BLaER1 (cell line): ENCODE results near the gene MGLL.

ENCODE experiments used
- H3K27ac ChIP-seq: shearing (Covaris generic); formaldehyde crosslinking; 2 replicates; pipeline ENCODE4 v1.8.1; 2022
- H3K27me3 ChIP-seq: shearing (Covaris generic); formaldehyde crosslinking; 2 replicates; pipeline ENCODE4 v1.8.1; 2022
- H3K36me3 ChIP-seq: shearing (Covaris generic); formaldehyde crosslinking; 2 replicates; pipeline ENCODE4 v1.8.1; 2022
- H3K4me1 ChIP-seq: shearing (Covaris generic); formaldehyde crosslinking; 2 replicates; pipeline ENCODE4 v1.8.1; 2022
- H3K4me2 ChIP-seq: shearing (Covaris generic); formaldehyde crosslinking; 2 replicates; pipeline ENCODE4 v1.8.1; 2022
- H3K4me3 ChIP-seq: shearing (Covaris generic); formaldehyde crosslinking; 2 replicates; pipeline ENCODE4 v1.8.1; 2022
- H3K9ac ChIP-seq: shearing (Covaris generic); formaldehyde crosslinking; 2 replicates; pipeline ENCODE4 v1.8.1; 2022
- H3K9me3 ChIP-seq: shearing (Covaris generic); formaldehyde crosslinking; 2 replicates; pipeline ENCODE4 v1.8.1; 2022
- H4K20me1 ChIP-seq: shearing (Covaris generic); formaldehyde crosslinking; 2 replicates; pipeline ENCODE4 v1.8.1; 2022
- Cebpa-rat ChIP-seq: shearing (Covaris generic); IDR thresholded peaks from 2 replicates; pipeline ENCODE4 v1.8.1; 2022

The MGLL gene

GRCh38 chr3:127646501-127647046, 175.7 kb downstream of the MGLL start:
- Histone ChIP-seq H3K9ac (no peak overlapping the region), H3K27ac (no peak overlapping the region), H3K36me3 (0 out of 2 replicates have a peak, but pooled peaks cover under 1% of the 10 kb centered on the region), H3K4me2 (0 out of 2 replicates have a peak overlapping the region, but pooled peaks have one; percentile 2), H3K27me3 (no peaks in the 10 kb centered on the region), H3K4me1 (peaks cover 46% of the 10 kb centered on the region), H3K9me3 (no peaks in the 10 kb centered on the region), H3K4me3 (no peak overlapping the region), H4K20me1 (no peaks in the 10 kb centered on the region)
- no peak for TF ChIP-seq Cebpa-rat

DNA sequence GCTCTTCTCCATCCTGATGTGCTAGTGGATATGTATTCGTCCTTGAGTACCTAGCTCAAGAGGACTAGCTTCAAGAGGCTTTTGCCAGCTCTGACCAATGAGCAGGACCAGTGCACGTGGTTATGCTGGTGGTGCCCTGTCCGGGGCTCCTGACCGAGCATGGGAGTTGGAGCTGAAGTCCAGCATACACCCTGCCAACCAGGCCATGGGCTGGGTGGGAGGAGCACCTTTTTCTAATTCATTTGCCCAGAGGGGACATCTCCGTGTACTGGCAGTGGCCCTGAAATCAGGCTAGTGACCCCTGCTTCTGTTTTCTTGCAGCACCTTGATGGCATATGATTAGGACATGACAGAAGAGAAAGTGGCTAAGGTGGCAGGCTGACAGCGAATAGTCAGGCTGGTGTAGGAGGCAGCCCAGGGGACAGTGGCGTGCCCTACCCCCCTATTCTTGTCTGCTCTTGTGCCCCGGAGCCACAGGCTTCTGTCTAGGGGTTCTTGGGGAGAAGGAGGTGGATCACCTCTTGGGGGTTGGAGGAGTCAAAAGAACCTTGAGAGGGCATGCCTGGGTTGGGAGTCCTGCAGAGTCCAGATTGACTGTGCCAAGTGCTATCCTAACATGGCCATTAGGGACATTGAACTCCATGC, 176.8 kb downstream of the MGLL start:
- Histone ChIP-seq H3K4me2 (peak overlapping the region; percentile 89), H3K9me3 (no peaks in the 10 kb centered on the region), H3K4me1 (peaks cover 46% of the 10 kb centered on the region), H3K36me3 (peaks cover 6% of the 10 kb centered on the region; the same call in 1 of the 2 replicates), H3K9ac (no peak overlapping the region; the same call in 1 of the 2 replicates), H3K27ac (peak overlapping the region; percentile 66), H3K4me3 (no peak overlapping the region), H4K20me1 (no peaks in the 10 kb centered on the region), H3K27me3 (no peaks in the 10 kb centered on the region)
- TF ChIP-seq Cebpa-rat: no peak

- no peak for TF ChIP-seq Cebpa-rat
- no peaks in the 10 kb centered on the region for H3K9me3 ChIP-seq
- H3K36me3 ChIP-seq: peaks cover 10% of the 10 kb centered on the region; the same call in 1 of the 2 replicates
- peak overlapping the region; percentile 89 for H3K4me2 ChIP-seq
- peak overlapping the region; percentile 20; the same call in 1 of the 2 replicates for H3K4me3 ChIP-seq
- no peaks in the 10 kb centered on the region for H4K20me1 ChIP-seq
- H3K27ac ChIP-seq: peak overlapping the region; percentile 66
- H3K4me1 ChIP-seq: peaks cover 46% of the 10 kb centered on the region
- no peaks in the 10 kb centered on the region for H3K27me3 ChIP-seq
- H3K9ac ChIP-seq: peak overlapping the region; percentile 20; the same call in 1 of the 2 replicates
These were observed 177.5 kb downstream of the MGLL start for GRCh38 chr3:127644641-127645370.

GRCh38 chr3:127640042-127640355, 182.3 kb downstream of the MGLL start:
- Histone ChIP-seq H3K27ac (no peak overlapping the region), H3K4me3 (no peak overlapping the region), H3K4me2 (no peak overlapping the region), H3K27me3 (no peaks in the 10 kb centered on the region), H3K36me3 (peaks cover 12% of the 10 kb centered on the region; the same call in 1 of the 2 replicates), H3K9me3 (no peaks in the 10 kb centered on the region), H3K9ac (no peak overlapping the region), H3K4me1 (peaks cover 47% of the 10 kb centered on the region), H4K20me1 (peaks cover 31% of the 10 kb centered on the region)
- TF ChIP-seq Cebpa-rat: no peak

DNA sequence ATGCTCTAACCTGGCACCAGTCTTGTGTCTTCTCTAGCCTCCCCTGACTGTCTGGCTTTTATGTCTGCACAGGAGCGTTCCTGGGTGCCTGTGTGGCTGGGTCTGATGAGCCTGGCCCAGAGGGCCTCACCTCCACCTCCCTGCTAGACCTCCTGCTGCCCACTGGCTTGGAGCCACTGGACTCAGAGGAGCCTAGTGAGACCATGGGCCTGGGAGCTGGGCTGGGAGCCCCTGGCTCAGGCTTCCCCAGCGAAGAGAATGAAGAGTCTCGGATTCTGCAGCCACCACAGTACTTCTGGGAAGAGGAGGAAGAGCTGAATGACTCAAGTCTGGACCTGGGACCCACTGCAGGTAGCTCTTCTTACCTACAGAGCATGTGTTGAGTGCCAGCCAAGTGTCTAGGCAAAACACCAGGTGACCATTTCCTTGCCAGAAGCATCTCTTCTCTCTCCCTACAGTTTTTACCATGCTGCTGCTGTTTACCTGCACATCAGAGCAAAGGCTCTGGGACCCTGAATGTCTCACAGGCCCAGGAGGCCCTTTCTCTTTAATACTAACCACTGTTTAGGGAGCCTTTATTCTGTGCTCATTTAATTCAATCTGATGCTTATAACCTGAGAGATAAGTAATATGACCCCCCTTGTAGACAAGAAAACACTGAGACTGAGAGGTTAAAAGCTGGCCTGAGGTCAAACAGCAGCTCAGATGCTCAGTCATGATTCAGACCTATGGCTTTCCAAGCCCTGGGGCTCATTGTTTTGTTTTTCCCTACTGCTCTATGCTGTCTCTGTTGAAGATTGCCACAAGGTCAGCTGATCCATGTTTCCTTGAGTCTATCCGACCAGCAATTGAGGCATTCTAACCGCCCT, 182.9 kb downstream of the MGLL start:
- Histone ChIP-seq H3K36me3 (peaks cover 12% of the 10 kb centered on the region; the same call in 1 of the 2 replicates), H3K27ac (no peak overlapping the region)

More for the DNA sequence above, 182.9 kb downstream of the MGLL start:
- no peak overlapping the region for H3K9ac ChIP-seq
- H4K20me1 ChIP-seq: peaks cover 31% of the 10 kb centered on the region
- no peaks in the 10 kb centered on the region for H3K27me3 ChIP-seq
- no peak overlapping the region for H3K4me2 ChIP-seq
- H3K9me3 ChIP-seq: no peaks in the 10 kb centered on the region
- TF ChIP-seq Cebpa-rat: no peak
- no peak overlapping the region for H3K4me3 ChIP-seq
- H3K4me1 ChIP-seq: peaks cover 42% of the 10 kb centered on the region
